RPMI8226 (cell line): ENCODE data around the gene C2CD2.
"Not testable (repeated sequence)": the region's sequence is repeated elsewhere in the genome, so short reads cannot be mapped to it uniquely, and the experiment has no call there.

Source experiments
- DNase-seq: peaks from one replicate; pipeline ENCODE4 v3.0.0-alpha.2; 2015

C2CD2 gene

GRCh38 chr21:41956926-41957729 is 3.3 kb upstream of the C2CD2 start:
- DNase-seq: peak; percentile 63

GRCh38 chr21:41955516-41955915 is 1.7 kb upstream of the C2CD2 start:
- DNase-seq: no peak

- no peak for DNase-seq
These were observed 1.1 kb upstream of the C2CD2 start for GRCh38 chr21:41954654-41955499.

- peak; percentile 53 for DNase-seq
These were observed 478 bp downstream of the C2CD2 start for GRCh38 chr21:41953249-41953830.

GRCh38 chr21:41952568-41953248 is 1.1 kb downstream of the C2CD2 start:
- DNase-seq: peak; percentile 37

- no peak for DNase-seq
These were observed 1.8 kb downstream of the C2CD2 start for GRCh38 chr21:41951876-41952567.

GRCh38 chr21:41950941-41951351 is 2.9 kb downstream of the C2CD2 start:
- no peak for DNase-seq

GRCh38 chr21:41949631-41950030 is 4.2 kb downstream of the C2CD2 start:
- DNase-seq: not testable (repeated sequence)

GRCh38 chr21:41948901-41949300 is 4.9 kb downstream of the C2CD2 start:
- DNase-seq: no peak

GRCh38 chr21:41948078-41948895 is 5.5 kb downstream of the C2CD2 start:
- no peak for DNase-seq

- no peak for DNase-seq
These were observed 7.8 kb downstream of the C2CD2 start for GRCh38 chr21:41945982-41946381.

- no peak for DNase-seq
These were observed 10.0 kb downstream of the C2CD2 start for GRCh38 chr21:41943851-41944250.

- DNase-seq: no peak
These were observed 11.4 kb downstream of the C2CD2 start for GRCh38 chr21:41942457-41942856.

- DNase-seq: no peak
These were observed 11.9 kb downstream of the C2CD2 start for GRCh38 chr21:41941941-41942340.

GRCh38 chr21:41940431-41940830 is 13.4 kb downstream of the C2CD2 start:
- no peak for DNase-seq

- no peak for DNase-seq
These were observed 14.4 kb downstream of the C2CD2 start for GRCh38 chr21:41939391-41939790.

- DNase-seq: no peak
These were observed 20.3 kb downstream of the C2CD2 start for GRCh38 chr21:41933313-41934079.

GRCh38 chr21:41932576-41933312 is 21.1 kb downstream of the C2CD2 start:
- DNase-seq: no peak

- DNase-seq: no peak
These were observed 21.6 kb downstream of the C2CD2 start for GRCh38 chr21:41932191-41932575.

GRCh38 chr21:41931041-41931451 is 22.8 kb downstream of the C2CD2 start:
- no peak for DNase-seq
